ENCODE measurements around the gene METTL5. TPM values are rescaled to one million over a fixed set of nuclear protein-coding genes. Genes with fewer than 3 reads are reported as not detected.

Gene METTL5
- total RNA-seq, 1 donor = 76.6 TPM

DNA sequence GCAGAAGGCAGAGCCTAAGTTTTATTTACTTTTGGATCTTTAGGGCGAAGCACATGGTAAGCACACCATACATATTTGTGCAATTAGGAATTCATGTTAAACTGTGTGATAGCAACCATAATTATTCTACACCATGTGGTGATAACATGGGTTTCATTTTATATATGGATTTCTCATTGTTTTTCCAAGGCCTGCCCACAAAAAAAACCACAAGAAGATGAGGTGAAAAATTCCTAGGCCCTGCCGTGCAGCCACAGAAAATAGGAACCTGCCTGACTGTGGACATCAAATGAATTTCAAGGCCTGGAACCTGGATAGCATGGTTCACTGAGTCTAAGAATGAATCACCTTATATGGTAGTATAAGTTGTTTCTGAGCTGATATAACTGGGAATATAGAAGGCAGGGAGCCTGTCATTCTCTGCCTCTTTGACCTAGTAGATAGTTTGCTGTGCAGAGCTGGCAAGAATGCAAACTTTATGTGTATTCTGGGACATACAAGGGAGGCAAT lies 48.4 kb downstream of the METTL5 start:
- H3K4me3 ChIP-seq (ENCODE audit: low read depth, low read length) = no peak overlapping the region
- no peak for DNase-seq (ENCODE audit: low read depth)
- TF ChIP-seq CTCF (IDR thresholded peaks at IDR 0.05; ENCODE audit: insufficient read depth, low read length) = no peak

- H3K4me3 ChIP-seq (ENCODE audit: low read depth, low read length) = no peak overlapping the region
Measured at GRCh38 chr2:169775765-169776164, 48.9 kb downstream of the METTL5 start.

DNA sequence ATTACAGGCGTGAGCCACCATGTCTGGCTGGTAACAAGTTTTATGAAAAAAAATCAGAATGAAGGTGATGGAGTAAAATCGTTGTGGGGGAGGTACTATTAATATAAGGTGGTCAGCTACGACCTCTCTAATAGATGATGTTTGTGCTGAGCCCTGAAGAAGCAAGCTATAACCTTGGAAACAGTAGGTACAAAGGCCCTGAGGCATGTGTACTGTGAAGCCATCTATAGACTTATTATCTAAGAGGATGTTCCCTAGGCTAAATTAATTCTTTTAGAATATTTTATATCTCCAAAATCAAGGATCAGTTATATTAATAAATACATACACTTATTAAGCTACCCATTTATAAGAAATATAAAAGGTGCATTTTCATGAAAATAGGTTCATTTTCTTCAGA lies 49.4 kb downstream of the METTL5 start:
- H3K4me3 ChIP-seq (ENCODE audit: low read depth, low read length) = no peak overlapping the region
- no peak for DNase-seq (ENCODE audit: low read depth)
- no peak for TF ChIP-seq CTCF (IDR thresholded peaks at IDR 0.05; ENCODE audit: insufficient read depth, low read length)

More at GRCh38 chr2:169775765-169776164, 48.9 kb downstream of the METTL5 start:
- no peak for TF ChIP-seq CTCF (IDR thresholded peaks at IDR 0.05; ENCODE audit: insufficient read depth, low read length)
- DNase-seq (ENCODE audit: low read depth) = peak; percentile 57

GRCh38 chr2:169772651-169773050 lies 52.1 kb downstream of the METTL5 start:
- no peak overlapping the region for H3K4me3 ChIP-seq (ENCODE audit: low read depth, low read length)
- no peak for DNase-seq (ENCODE audit: low read depth)
- no peak for TF ChIP-seq CTCF (IDR thresholded peaks at IDR 0.05; ENCODE audit: insufficient read depth, low read length)

GRCh38 chr2:169771612-169772011 lies 53.1 kb downstream of the METTL5 start:
- H3K4me3 ChIP-seq (ENCODE audit: low read depth, low read length) = no peak overlapping the region
- no peak for TF ChIP-seq CTCF (IDR thresholded peaks at IDR 0.05; ENCODE audit: insufficient read depth, low read length)
- DNase-seq (ENCODE audit: low read depth) = no peak

GRCh38 chr2:169771021-169771420 lies 53.7 kb downstream of the METTL5 start:
- no peak overlapping the region for H3K4me3 ChIP-seq (ENCODE audit: low read depth, low read length)
- no peak for TF ChIP-seq CTCF (IDR thresholded peaks at IDR 0.05; ENCODE audit: insufficient read depth, low read length)
- no peak for DNase-seq (ENCODE audit: low read depth)
